Measurements from ENCODE around the gene ZNF235.
"Not testable (repeated sequence)": the region's sequence is repeated elsewhere in the genome, so short reads cannot be mapped to it uniquely, and the experiment has no call there.

Gene ZNF235

DNA sequence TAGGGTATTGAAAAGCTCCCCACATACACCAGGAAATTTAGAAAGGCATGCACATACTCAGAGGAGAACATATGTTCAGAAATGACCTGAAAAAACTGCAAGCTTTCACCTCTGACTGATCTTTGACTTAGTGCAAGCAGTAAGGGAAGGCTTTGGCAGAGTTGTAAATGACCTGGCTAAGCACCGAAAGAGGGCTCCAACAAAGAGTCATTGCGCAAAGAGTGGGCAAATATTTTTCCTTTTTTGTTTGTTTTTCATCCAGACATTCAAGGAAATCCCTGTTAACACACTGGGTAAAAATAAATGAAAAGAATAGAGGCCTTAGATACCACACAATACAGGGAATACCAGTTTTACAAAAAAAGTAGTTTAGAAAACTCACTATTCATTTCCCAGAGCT lies 50.3 kb downstream of the ZNF235 start:
- DNase-seq, result no peak

DNA sequence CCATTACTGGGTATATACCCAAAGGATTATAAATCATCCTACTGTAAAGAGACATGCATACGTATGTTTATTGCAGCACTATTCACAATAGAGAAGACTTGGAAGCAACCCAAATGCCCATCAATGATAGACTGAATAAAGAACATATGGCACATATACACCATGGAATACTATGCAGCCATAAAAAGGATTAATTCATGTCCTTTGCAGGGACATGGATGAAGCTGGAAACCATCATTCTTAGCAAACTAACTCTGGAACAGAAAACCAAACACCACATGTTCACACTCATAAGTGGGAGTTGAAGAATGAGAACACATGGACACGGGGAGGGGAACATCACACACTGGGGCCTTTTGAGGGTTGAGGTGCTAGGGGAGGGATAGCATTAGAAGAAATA lies 51.4 kb downstream of the ZNF235 start:
- not testable (repeated sequence) for DNase-seq

DNA sequence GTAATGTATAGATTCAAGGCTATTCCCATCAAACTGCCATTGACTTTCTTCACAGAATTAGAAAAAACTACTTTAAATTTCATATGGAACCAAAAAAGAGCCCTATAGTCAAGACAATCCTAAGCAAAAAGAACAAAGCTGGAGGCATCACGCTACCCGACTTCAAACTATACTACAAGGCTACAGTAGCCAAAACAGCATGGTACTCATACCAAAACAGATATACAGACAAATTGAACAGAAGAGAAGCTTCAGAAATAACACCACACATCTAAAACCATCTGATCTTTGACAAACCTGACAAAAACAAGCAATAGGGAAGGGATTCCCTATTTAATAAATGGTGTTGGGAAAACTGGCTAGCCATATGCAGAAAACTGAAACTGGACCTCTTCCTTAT lies 52.5 kb downstream of the ZNF235 start:
- not testable (repeated sequence) for DNase-seq

DNA sequence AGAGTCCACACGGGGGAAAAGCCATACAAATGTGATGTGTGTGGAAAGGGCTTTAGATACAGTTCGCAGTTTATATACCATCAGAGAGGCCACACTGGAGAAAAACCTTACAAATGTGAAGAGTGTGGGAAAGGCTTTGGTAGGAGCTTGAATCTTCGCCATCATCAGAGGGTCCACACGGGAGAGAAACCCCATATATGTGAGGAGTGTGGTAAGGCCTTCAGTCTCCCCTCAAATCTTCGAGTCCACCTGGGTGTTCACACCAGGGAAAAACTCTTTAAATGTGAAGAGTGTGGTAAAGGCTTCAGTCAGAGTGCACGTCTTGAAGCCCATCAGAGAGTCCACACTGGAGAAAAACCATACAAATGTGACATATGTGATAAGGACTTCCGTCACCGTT lies 68.4 kb downstream of the ZNF235 start:
- DNase-seq, result no peak

All from NCI-H1105 treated with DMSO at 0.1 percent for 48 hours (cell line).